ENCODE measurements around the gene RNASEH2A. TPM values are rescaled to one million over a fixed set of nuclear protein-coding genes. Genes with fewer than 3 reads are reported as not detected.

RNASEH2A gene
- total RNA-seq, 4 donors from 2014 or later, result 2.3 to 18.9 (median 3.1) TPM

DNA sequence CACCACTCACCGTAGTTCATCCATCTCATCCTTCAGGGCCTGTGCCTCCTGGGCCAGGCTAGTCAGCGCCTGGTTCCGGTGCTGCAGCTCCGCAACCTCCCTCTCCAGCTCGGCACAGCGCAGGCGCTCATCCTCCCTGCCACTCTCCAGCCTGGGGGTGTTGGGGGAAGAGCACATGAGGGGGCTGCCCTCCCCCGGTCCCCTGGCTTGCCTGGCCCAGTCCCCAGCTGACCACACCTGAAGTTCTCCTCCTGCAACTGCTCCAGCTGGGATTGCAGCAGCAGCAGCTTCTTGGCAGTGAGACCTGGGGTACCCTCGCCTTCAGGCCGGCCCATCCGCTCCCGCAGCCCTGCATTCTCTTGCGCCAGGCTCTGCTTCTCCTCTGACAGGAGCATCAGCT is 35.5 kb upstream of the RNASEH2A start:
- Histone ChIP-seq H3K27ac (no peak overlapping the region), H3K27me3 (no peaks in the 10 kb centered on the region), H3K36me3 (no peaks in the 10 kb centered on the region), H3K9me3 (no peaks in the 10 kb centered on the region), H3K4me3 (no peak overlapping the region), H3K4me1 (no peaks in the 10 kb centered on the region)
- intact Hi-C loops (cut with DNase I; ENCODE audit: low total_unique reads), result no loop called here
- DNase-seq, result no peak
- no peak for TF ChIP-seq POLR2A (IDR thresholded peaks at IDR 0.05)
- TF ChIP-seq, protein P1, sequence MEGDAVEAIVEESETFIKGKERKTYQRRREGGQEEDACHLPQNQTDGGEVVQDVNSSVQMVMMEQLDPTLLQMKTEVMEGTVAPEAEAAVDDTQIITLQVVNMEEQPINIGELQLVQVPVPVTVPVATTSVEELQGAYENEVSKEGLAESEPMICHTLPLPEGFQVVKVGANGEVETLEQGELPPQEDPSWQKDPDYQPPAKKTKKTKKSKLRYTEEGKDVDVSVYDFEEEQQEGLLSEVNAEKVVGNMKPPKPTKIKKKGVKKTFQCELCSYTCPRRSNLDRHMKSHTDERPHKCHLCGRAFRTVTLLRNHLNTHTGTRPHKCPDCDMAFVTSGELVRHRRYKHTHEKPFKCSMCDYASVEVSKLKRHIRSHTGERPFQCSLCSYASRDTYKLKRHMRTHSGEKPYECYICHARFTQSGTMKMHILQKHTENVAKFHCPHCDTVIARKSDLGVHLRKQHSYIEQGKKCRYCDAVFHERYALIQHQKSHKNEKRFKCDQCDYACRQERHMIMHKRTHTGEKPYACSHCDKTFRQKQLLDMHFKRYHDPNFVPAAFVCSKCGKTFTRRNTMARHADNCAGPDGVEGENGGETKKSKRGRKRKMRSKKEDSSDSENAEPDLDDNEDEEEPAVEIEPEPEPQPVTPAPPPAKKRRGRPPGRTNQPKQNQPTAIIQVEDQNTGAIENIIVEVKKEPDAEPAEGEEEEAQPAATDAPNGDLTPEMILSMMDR (IDR thresholded peaks at IDR 0.05), result no peak

- Histone ChIP-seq H3K27ac (no peak overlapping the region), H3K27me3 (no peaks in the 10 kb centered on the region), H3K4me1 (no peaks in the 10 kb centered on the region), H3K9me3 (no peaks in the 10 kb centered on the region), H3K36me3 (no peaks in the 10 kb centered on the region), H3K4me3 (no peak overlapping the region)
- no peak for DNase-seq
- no peak for TF ChIP-seq POLR2A (IDR thresholded peaks at IDR 0.05)
- TF ChIP-seq, protein P1 (IDR thresholded peaks at IDR 0.05), result no peak
- intact Hi-C loops (cut with DNase I; ENCODE audit: low total_unique reads), result no loop called here
Measured at GRCh38 chr19:12772323-12772722, 34.1 kb upstream of the RNASEH2A start.

DNA sequence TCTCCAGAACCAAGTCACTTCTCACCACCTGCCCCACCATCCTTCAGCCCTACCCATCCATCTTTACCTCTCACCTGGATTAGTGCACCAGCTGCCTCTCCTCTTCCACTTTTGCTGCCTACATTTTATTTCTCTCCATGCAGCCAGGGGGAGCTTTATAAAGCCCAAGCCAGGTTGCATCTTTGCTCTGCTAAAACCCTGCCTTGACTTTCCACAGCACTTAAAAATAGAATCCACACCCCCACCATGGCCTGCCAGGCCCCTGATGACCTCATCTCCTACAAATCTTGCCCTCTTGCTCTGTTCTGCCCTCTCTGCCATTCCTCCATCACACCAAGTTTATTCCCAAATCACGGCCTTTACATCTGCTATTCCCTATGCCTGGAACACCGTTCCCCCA is 32.8 kb upstream of the RNASEH2A start:
- no peak overlapping the region for H3K4me3 ChIP-seq
- intact Hi-C loops (cut with DNase I; ENCODE audit: low total_unique reads), result no loop called here
- no peaks in the 10 kb centered on the region for H3K27me3 ChIP-seq
- H3K9me3 ChIP-seq, result no peaks in the 10 kb centered on the region
- no peak for DNase-seq
- H3K36me3 ChIP-seq, result no peaks in the 10 kb centered on the region
- peaks cover 0 to 3% of the 10 kb centered on the region in 2 donors for H3K4me1 ChIP-seq
- TF ChIP-seq POLR2A (IDR thresholded peaks at IDR 0.05), result no peak
- H3K27ac ChIP-seq, result no peak overlapping the region

- intact Hi-C loops (cut with DNase I; ENCODE audit: low total_unique reads), result no loop called here
- H3K36me3 ChIP-seq, result no peaks in the 10 kb centered on the region
- H3K27me3 ChIP-seq, result no peaks in the 10 kb centered on the region
- peak in 1 of 2 donors; percentile 71 for DNase-seq
- H3K9me3 ChIP-seq, result no peaks in the 10 kb centered on the region
- H3K4me3 ChIP-seq, result peak within 1 kb of the TSS; percentile 38 to 58
- peak within 1 kb of the TSS; percentile 52 to 78 for H3K27ac ChIP-seq
- TF ChIP-seq POLR2A (IDR thresholded peaks at IDR 0.05), result peak in 1 of 2 donors; percentile 55
- TF ChIP-seq, protein P1 (IDR thresholded peaks at IDR 0.05), result no peak
- H3K4me1 ChIP-seq, result peaks cover 0 to 11% of the 10 kb centered on the region in 2 donors
Measured at GRCh38 chr19:12774588-12775555, 31.5 kb upstream of the RNASEH2A start, which contains the start of gene HOOK2. HOOK2 (minus strand) TSS chr19:12775552; CDS start chr19:12775449, 103 bp downstream.

- H3K36me3 ChIP-seq, result no peaks in the 10 kb centered on the region
- TF ChIP-seq, protein P1 (IDR thresholded peaks at IDR 0.05), result peak; percentile 96 to 98 (median 97)
- peak in 1 of 2 donors; percentile 38 for TF ChIP-seq POLR2A (IDR thresholded peaks at IDR 0.05)
- peak overlapping the region; percentile 88 to 89 for H3K27ac ChIP-seq
- H3K9me3 ChIP-seq, result no peaks in the 10 kb centered on the region
- H3K4me1 ChIP-seq, result peaks cover 0 to 11% of the 10 kb centered on the region in 2 donors
- peak overlapping the region; percentile 43 to 48 for H3K4me3 ChIP-seq
- H3K27me3 ChIP-seq, result no peaks in the 10 kb centered on the region
- intact Hi-C loops (cut with DNase I; ENCODE audit: low total_unique reads), result loop anchor here (2.0 kb wide), 1 partner anchor 15 kb away; no protein-coding TSS in a partner anchor
- DNase-seq, result peak; percentile 75 to 83
Measured at GRCh38 chr19:12777217-12778016, 29.0 kb upstream of the RNASEH2A start.

Data from uterus (tissue), 4 donors.